Astrocyte (in vitro differentiated cells and primary cell): ENCODE measurements around the gene IL13. TPM values are rescaled to one million over a fixed set of nuclear protein-coding genes. Genes with fewer than 3 reads are reported as not detected.

Experiments used
- DNase-seq: peaks from one replicate; pipeline ENCODE4 v3.0.0-alpha.2; 2010; ENCODE audit warnings: low read depth
- FAIRE-seq: peaks from 2 replicates; lab custom pipeline; 2011; peaks lifted over from hg19 to GRCh38; lab: Jason Lieb, UNC
- H2AFZ ChIP-seq: 2 replicates; pipeline ENCODE4 v1.6.0; 2012; ENCODE audit warnings: low read depth, low read length, inconsistent platforms
- H3K27ac ChIP-seq: 2 replicates; pipeline ENCODE4 v1.5.1; 2011; ENCODE audit warnings: low read depth, low read length, inconsistent platforms
- H3K27me3 ChIP-seq: 2 replicates; pipeline ENCODE4 v1.6.0; 2011; ENCODE audit warnings: low read length, inconsistent platforms; ENCODE audit not compliant: insufficient read depth
- H3K36me3 ChIP-seq: 2 replicates; pipeline ENCODE4 v1.5.1; 2011; ENCODE audit warnings: low read length, inconsistent platforms; ENCODE audit not compliant: insufficient read depth
- H3K4me1 ChIP-seq: 2 replicates; pipeline ENCODE4 v1.5.1; 2011; ENCODE audit warnings: low read length, inconsistent platforms; ENCODE audit not compliant: insufficient read depth
- H3K4me2 ChIP-seq: 2 replicates; pipeline ENCODE4 v1.6.0; 2012; ENCODE audit warnings: low read length, inconsistent platforms
- H3K4me3 ChIP-seq: 2 replicates; pipeline ENCODE4 v1.5.1; 2011; ENCODE audit warnings: low read depth, mild to moderate bottlenecking, low read length, inconsistent platforms; ENCODE audit not compliant: insufficient read depth
- H3K79me2 ChIP-seq: 2 replicates; pipeline ENCODE4 v1.6.0; 2012; ENCODE audit warnings: mild to moderate bottlenecking, low read length, inconsistent platforms; ENCODE audit not compliant: insufficient read depth
- H3K9ac ChIP-seq: 2 replicates; pipeline ENCODE4 v1.6.0; 2012; ENCODE audit warnings: mild to moderate bottlenecking, low read length, inconsistent platforms
- H3K9me3 ChIP-seq: 2 replicates; pipeline ENCODE4 v1.5.1; 2012; ENCODE audit warnings: low read depth, mild to moderate bottlenecking, low read length, inconsistent platforms; ENCODE audit not compliant: insufficient read depth
- H4K20me1 ChIP-seq: 2 replicates; pipeline ENCODE4 v1.6.0; 2012; ENCODE audit warnings: low read length, inconsistent platforms; ENCODE audit not compliant: insufficient read depth
- H3K27ac Mint-ChIP-seq: one replicate; pipeline ENCODE4 v1.8.0; 2021; ENCODE audit warnings: mild to moderate bottlenecking, mixed read lengths; ENCODE audit not compliant: unreplicated experiment
- H3K27me3 Mint-ChIP-seq: one replicate; pipeline ENCODE4 v1.8.0; 2021; ENCODE audit warnings: low read depth, mixed read lengths; ENCODE audit not compliant: unreplicated experiment
- H3K36me3 Mint-ChIP-seq: one replicate; pipeline ENCODE4 v1.8.0; 2021; ENCODE audit warnings: low read depth, mixed read lengths; ENCODE audit not compliant: unreplicated experiment
- H3K4me1 Mint-ChIP-seq: one replicate; pipeline ENCODE4 v1.8.0; 2021; ENCODE audit warnings: low read depth, mixed read lengths; ENCODE audit not compliant: unreplicated experiment
- H3K4me3 Mint-ChIP-seq: one replicate; pipeline ENCODE4 v1.8.0; 2021; ENCODE audit warnings: mild to moderate bottlenecking, moderate library complexity, mixed read lengths; ENCODE audit not compliant: unreplicated experiment
- H3K9me3 Mint-ChIP-seq: one replicate; pipeline ENCODE4 v1.8.0; 2021; ENCODE audit warnings: mild to moderate bottlenecking, mixed read lengths; ENCODE audit not compliant: unreplicated experiment
- CTCF ChIP-seq: IDR thresholded peaks from 2 replicates; pipeline ENCODE4 v1.5.1; 2011; ENCODE audit warnings: low read depth, mild to moderate bottlenecking, inconsistent platforms, low read length, moderate library complexity; ENCODE audit not compliant: insufficient read depth
- EZH2 ChIP-seq: IDR thresholded peaks from 2 replicates; pipeline ENCODE4 v1.6.1; 2012; ENCODE audit warnings: mild to moderate bottlenecking, low read length, inconsistent platforms; ENCODE audit not compliant: insufficient read depth
- total RNA-seq: library from RNA; stranded (reverse); gene quantifications from 2 replicates; pipeline ENCODE4 v1.2.1, GENCODE V29; 2021

Gene IL13
- total RNA-seq, 1 donor from 2014 or later: not detected

GRCh38 chr5:132708645-132709044, 50.7 kb downstream of the IL13 start:
- Histone ChIP-seq H3K9me3 (no peaks in the 10 kb centered on the region), H2AFZ (no peak overlapping the region), H3K4me3 (no peak overlapping the region), H4K20me1 (no peaks in the 10 kb centered on the region), H3K27ac (no peak overlapping the region), H3K36me3 (no peaks in the 10 kb centered on the region), H3K4me2 (no peak overlapping the region), H3K79me2 (no peaks in the 10 kb centered on the region), H3K4me1 (peaks cover 9% of the 10 kb centered on the region), H3K27me3 (no peaks in the 10 kb centered on the region), H3K9ac (no peak overlapping the region)
- Mint-ChIP-seq H3K4me3 (no peak overlapping the region), H3K27ac (no peak overlapping the region), H3K4me1 (peaks cover 14% of the 10 kb centered on the region), H3K36me3 (no peaks in the 10 kb centered on the region), H3K9me3 (no peaks in the 10 kb centered on the region), H3K27me3 (no peaks in the 10 kb centered on the region)
- DNase-seq (no peak), FAIRE-seq (no peak)
- TF ChIP-seq EZH2 (no peak), CTCF (no peak)

Other genes starting within 250 kb of the IL13 start
- gene IRF1, start 167.4 kb upstream of the IL13 start, total RNA-seq: 39.7 and 42.5 TPM in 2 replicates
- not detected in 2 replicates for gene IL5, start 114.7 kb upstream of the IL13 start, total RNA-seq
- 26.1 and 26.8 TPM in 2 replicates for gene RAD50, start 101.2 kb upstream of the IL13 start, total RNA-seq
- gene IL4, start 15.8 kb downstream of the IL13 start, total RNA-seq: not detected in 2 replicates
- 25.4 and 25.6 TPM in 2 replicates for gene KIF3A, start 79.4 kb downstream of the IL13 start, total RNA-seq
- gene CCNI2, start 89.3 kb downstream of the IL13 start, total RNA-seq: 0.16 and 0.24 TPM in 2 replicates
- gene SEPTIN8, start 119.1 kb downstream of the IL13 start, total RNA-seq: 97.5 and 106 TPM in 2 replicates
- gene SOWAHA, start 155.1 kb downstream of the IL13 start, total RNA-seq: 0.10 and 0.20 TPM in 2 replicates
- gene SHROOM1, start 172.5 kb downstream of the IL13 start, total RNA-seq: 5.0 TPM in 2 replicates
- gene GDF9, start 208.3 kb downstream of the IL13 start, total RNA-seq: 0.34 and 0.46 TPM in 2 replicates
- 382 and 409 TPM in 2 replicates for gene UQCRQ, start 208.5 kb downstream of the IL13 start, total RNA-seq
- gene LEAP2, start 215.5 kb downstream of the IL13 start, total RNA-seq: 0.27 and 0.31 TPM in 2 replicates